A549 (cell line): ENCODE measurements around the gene GTF2IRD1. TPM values are rescaled to one million over a fixed set of nuclear protein-coding genes. Genes with fewer than 3 reads are reported as not detected.

Experiments used
- ATAC-seq, 2 experiments: fragments of 200-7000 bp in 1 of 2; fragments of >200 bp in 1 of 2; cut with Nextera tagmentation in 1 of 2; cut with Tn5 transposase in 1 of 2; 3 replicates each; pipeline versions ENCODE4 v1.8.0 to v1.9.1; 2018 to 2020; ENCODE audit warnings: mild to moderate bottlenecking in 1 of 2, moderate library complexity in 1 of 2
- CTCF ChIA-PET: fragments of 300-600 bp; sonication (Branson Sonifier 250); formaldehyde crosslinking; extraction: SDS; loops from one replicate; lab custom pipeline; 2021; ENCODE audit warnings: antibody characterized with exemption, inconsistent platforms; lab: Yijun Ruan, JAX
- POLR2A ChIA-PET: fragments of 350-600 bp; formaldehyde crosslinking; extraction: SDS; loops from one replicate; lab custom pipeline; 2021; ENCODE audit warnings: antibody characterized with exemption, inconsistent platforms; lab: Yijun Ruan, JAX
- DNase-seq, 2 experiments: peaks; one replicate each; pipeline versions ENCODE4 v3.0.0 to v3.0.0-alpha.2; 2011 to 2016; ENCODE audit warnings: low read depth in 1 of 2, low spot score in 1 of 2
- FAIRE-seq: peaks from 2 replicates; lab custom pipeline; 2011; peaks lifted over from hg19 to GRCh38; lab: Jason Lieb, UNC
- H3K27ac ChIP-seq, 2 experiments: fragments of >200 bp; sonication (Bioruptor Twin); formaldehyde crosslinking; 3 replicates each; pipeline ENCODE4 v1.5.1; 2016 to 2017
- H3K4me1 ChIP-seq: fragments of >200 bp; sonication (Bioruptor Twin); formaldehyde crosslinking; 3 replicates; pipeline ENCODE4 v1.6.1; 2016
- H3K4me2 ChIP-seq: fragments of >200 bp; sonication (Bioruptor Twin); formaldehyde crosslinking; 3 replicates; pipeline ENCODE4 v1.6.1; 2016
- H3K4me3 ChIP-seq: fragments of >200 bp; sonication (Bioruptor Twin); formaldehyde crosslinking; 3 replicates; pipeline ENCODE4 v1.5.1; 2016
- H3K9me3 ChIP-seq: fragments of >200 bp; sonication (Bioruptor Twin); formaldehyde crosslinking; 3 replicates; pipeline ENCODE4 v1.6.1; 2016
- BHLHE40 ChIP-seq: IDR thresholded peaks from 2 replicates; pipeline ENCODE4 v1.6.1; 2012; ENCODE audit warnings: low read depth, low read length, inconsistent platforms
- CBX8 ChIP-seq: fragments of 200-600 bp; sonication (generic); IDR thresholded peaks from 2 replicates; pipeline ENCODE4 v1.6.1; 2016
- CEBPB ChIP-seq, 2 experiments: fragments of >200 bp in 1 of 2; sonication (Bioruptor Twin) in 1 of 2; formaldehyde crosslinking in 1 of 2; IDR thresholded peaks; 2 replicates each; pipeline ENCODE4 v1.6.1; 2012 to 2016
- CHD4 ChIP-seq: fragments of 200-600 bp; sonication (generic); IDR thresholded peaks from 2 replicates; pipeline ENCODE4 v1.6.1; 2016; ENCODE audit warnings: antibody characterized with exemption, mild to moderate bottlenecking, borderline replicate concordance
- EHF ChIP-seq: fragments of 250-450 bp; sonication (Bioruptor Pico); IDR thresholded peaks from 2 replicates; pipeline ENCODE4 v1.5.0; 2020; ENCODE audit warnings: mild to moderate bottlenecking
- ESRRA ChIP-seq: fragments of 150-350 bp; IDR thresholded peaks from 2 replicates; pipeline ENCODE4 v1.6.1; 2014; ENCODE audit warnings: mild to moderate bottlenecking, low read length, borderline replicate concordance
- FOSB ChIP-seq: fragments of 250-450 bp; sonication (Bioruptor Pico); IDR thresholded peaks from 2 replicates; pipeline ENCODE4 v1.5.0; 2020; ENCODE audit warnings: mild to moderate bottlenecking, moderate library complexity
- FOSL2 ChIP-seq, 2 experiments: fragments of 450-650 bp in 1 of 2; fragments of >200 bp in 1 of 2; sonication (Bioruptor Twin) in 1 of 2; formaldehyde crosslinking; IDR thresholded peaks; 2 replicates each; pipeline versions ENCODE4 v1.5.0 to v1.6.1; 2016 to 2020; ENCODE audit warnings: mild to moderate bottlenecking in 1 of 2, moderate library complexity in 1 of 2
- FOXS1 ChIP-seq: fragments of 250-450 bp; sonication (Bioruptor Pico); IDR thresholded peaks from 2 replicates; pipeline ENCODE4 v1.5.0; 2020; ENCODE audit warnings: mild to moderate bottlenecking, moderate library complexity
- GATA3 ChIP-seq: IDR thresholded peaks from 2 replicates; pipeline ENCODE4 v1.6.1; 2012; ENCODE audit warnings: borderline replicate concordance
- HOXB13 ChIP-seq: fragments of 250-450 bp; sonication (Bioruptor Pico); IDR thresholded peaks from 2 replicates; pipeline ENCODE4 v1.5.0; 2020; ENCODE audit warnings: low read depth, mild to moderate bottlenecking, moderate library complexity
- HOXB5 ChIP-seq: fragments of 250-450 bp; sonication (Bioruptor Pico); IDR thresholded peaks from 2 replicates; pipeline ENCODE4 v1.5.0; 2020; ENCODE audit warnings: mild to moderate bottlenecking, moderate library complexity
- KDM1A ChIP-seq: fragments of 200-600 bp; sonication (generic); IDR thresholded peaks from 2 replicates; pipeline ENCODE4 v1.6.1; 2016; ENCODE audit warnings: low read depth, mild to moderate bottlenecking
- MAFK ChIP-seq: fragments of 450-650 bp; IDR thresholded peaks from 2 replicates; pipeline ENCODE4 v1.6.1; 2014; ENCODE audit not compliant: partially characterized antibody
- MYC ChIP-seq: IDR thresholded peaks from 2 replicates; pipeline ENCODE4 v1.6.1; 2012; ENCODE audit warnings: mild to moderate bottlenecking, inconsistent platforms, low read length, improper control_type of control experiment, borderline replicate concordance
- NFE2L2 ChIP-seq: fragments of 150-350 bp; conservative IDR thresholded peaks from 2 replicates; pipeline ENCODE4 v1.6.1; 2014; ENCODE audit warnings: low read length
- PHF8 ChIP-seq: fragments of 200-600 bp; sonication (generic); IDR thresholded peaks from 2 replicates; pipeline ENCODE4 v1.6.1; 2016; ENCODE audit warnings: low read depth, mild to moderate bottlenecking, antibody characterized with exemption, moderate library complexity, borderline replicate concordance
- RFX5 ChIP-seq: fragments of 450-650 bp; IDR thresholded peaks from 2 replicates; pipeline ENCODE4 v1.7.1; 2014; ENCODE audit warnings: antibody characterized with exemption, mild to moderate bottlenecking, moderate library complexity
- SREBF2 ChIP-seq: fragments of 450-650 bp; IDR thresholded peaks from 2 replicates; pipeline ENCODE4 v1.6.1; 2014; ENCODE audit warnings: mild to moderate bottlenecking, moderate library complexity
- ZFP36 ChIP-seq: fragments of 450-650 bp; IDR thresholded peaks from 2 replicates; pipeline ENCODE4 v1.6.1; 2014; ENCODE audit warnings: borderline replicate concordance; ENCODE audit not compliant: partially characterized antibody
- WGBS: methylation state at CpG from one replicate; pipeline ENCODE4 v1.1.6; 2017; ENCODE audit errors: missing lambda C conversion rate; 5-methylcytosine and 5-hydroxymethylcytosine counted together
- polyA plus RNA-seq, 4 experiments: library from polyadenylated mRNA; depleted of rRNA in 3 of 4; stranded (reverse); fragments of >200 nt; fragmentation: RNase III in 1 of 4; extraction: RNeasy Plus Mini Kit Qiagen cat#74134 plus additional on column Dnase treatment in 1 of 4; gene quantifications; 2 replicates in 3 of 4; 3 replicates in 1 of 4; pipeline ENCODE4 v1.2.3, GENCODE V29; 2011 to 2017
- TF ChIP-seq, protein P1 (sequence below): fragments of >200 bp; sonication (Bioruptor Twin); formaldehyde crosslinking; IDR thresholded peaks from 2 replicates; pipeline ENCODE4 v1.6.1; 2016
- TF ChIP-seq, protein P2 (sequence below): fragments of 450-650 bp; IDR thresholded peaks from 2 replicates; pipeline ENCODE4 v1.6.1; 2014; ENCODE audit warnings: antibody characterized with exemption
- TF ChIP-seq, protein P3 (sequence below): fragments of >200 bp; sonication (Bioruptor Twin); formaldehyde crosslinking; IDR thresholded peaks from 3 replicates; pipeline ENCODE4 v1.5.1; 2016
- TF ChIP-seq, protein P4 (sequence below): fragments of 150-350 bp; IDR thresholded peaks from 2 replicates; pipeline ENCODE4 v1.6.1; 2014; ENCODE audit warnings: low read depth, mild to moderate bottlenecking, low read length
- TF ChIP-seq, protein P5 (sequence below): IDR thresholded peaks from 2 replicates; pipeline ENCODE4 v1.6.1; 2012; ENCODE audit warnings: low read depth, borderline replicate concordance

Gene GTF2IRD1
- polyA plus RNA-seq, 2 of the 4 experiments (the other 2 are of a cell fraction), result 19.9 to 20.5 TPM

DNA sequence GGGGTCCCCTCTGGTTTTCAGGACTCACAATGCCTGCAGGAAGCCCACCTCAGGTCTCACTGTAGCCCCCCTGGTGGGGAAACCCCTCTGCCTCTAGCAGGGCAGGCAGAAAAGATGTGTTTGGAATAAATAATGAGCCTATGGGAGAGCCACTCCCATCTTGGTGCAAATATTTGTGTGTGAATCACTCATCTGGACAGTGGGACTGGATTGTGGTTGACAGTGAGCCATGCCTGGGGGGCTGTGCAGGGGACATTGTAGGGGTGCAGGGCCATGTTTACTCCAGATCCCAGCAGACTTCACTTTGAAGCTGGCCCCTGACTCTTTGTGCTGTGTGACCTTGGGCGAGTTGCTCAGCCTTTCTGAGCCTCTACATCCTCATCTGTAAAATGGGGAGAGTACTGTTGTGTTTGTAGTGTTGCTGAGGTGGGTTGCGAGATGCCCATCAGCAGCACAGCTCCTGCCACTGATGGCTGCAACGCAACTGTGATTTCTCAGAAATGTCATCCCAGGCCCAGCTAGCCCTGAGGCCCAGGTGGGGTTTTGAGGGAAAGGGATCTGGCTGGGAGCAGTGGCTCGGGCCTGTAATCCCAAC, 20.7 kb downstream of the GTF2IRD1 start:
- DNase-seq (no peak), ATAC-seq (no peak), FAIRE-seq (no peak)
- Histone ChIP-seq H3K9me3 (no peaks in the 10 kb centered on the region), H3K4me3 (no peak overlapping the region), H3K4me1 (peaks cover 63% of the 10 kb centered on the region), H3K4me2 (peak overlapping the region; percentile 28; the same call in 2 of the 3 replicates), H3K27ac (peak overlapping the region; percentile 93 to 97)
- ChIA-PET POLR2A (no interaction called here), CTCF (interaction anchor here (0.9 to 1.8 kb wide), 3 partner anchors 25 to 70 kb away, joined by 3 to 11 read pairs (median 4); no protein-coding TSS in a partner anchor)
- WGBS, result 81% methylated on average over 3 of the region's 4 CpGs
- TF ChIP-seq MAFK, result no peak
- peak; percentile 64 for TF ChIP-seq ZFP36
- TF ChIP-seq KDM1A, result peak; percentile 70; the same call in 1 of the 2 replicates
- peak; percentile 20; the same call in 1 of the 2 replicates for TF ChIP-seq CHD4

DNA sequence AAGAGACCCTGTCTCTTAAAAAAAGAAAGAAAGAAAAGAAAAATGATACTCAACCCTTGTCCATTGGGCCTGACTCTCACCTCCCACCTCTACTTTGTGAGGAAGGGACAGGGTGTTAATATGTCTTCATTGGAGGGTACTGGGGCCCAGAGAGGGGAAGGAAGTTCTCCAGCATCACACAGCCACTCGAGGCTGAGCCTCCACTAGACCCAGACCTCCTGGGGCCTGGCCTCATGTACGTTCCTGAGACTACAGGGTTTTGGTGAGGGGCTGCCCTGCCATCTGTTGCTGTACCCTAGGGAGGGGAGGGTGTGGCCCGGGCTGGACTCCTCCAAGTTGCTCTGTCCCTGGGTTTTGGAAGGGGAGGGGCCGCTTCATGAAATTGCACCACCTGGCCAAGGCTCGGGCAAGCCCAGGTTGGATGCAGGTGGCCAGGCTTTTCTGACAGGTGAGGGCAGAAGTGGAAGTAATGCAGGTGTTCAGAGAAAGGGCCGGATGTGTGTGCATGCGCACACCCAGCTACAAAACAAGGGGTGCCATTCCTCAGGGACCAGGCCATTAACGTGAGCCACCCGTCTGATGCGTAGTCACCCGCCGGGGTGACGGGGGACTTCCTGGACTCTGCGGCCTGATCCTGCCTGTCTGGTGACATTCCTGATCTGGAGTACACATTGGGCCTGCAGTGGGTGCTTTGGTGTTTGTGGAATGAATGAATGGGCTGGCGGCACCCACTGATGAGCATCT, 21.7 kb downstream of the GTF2IRD1 start:
- Histone ChIP-seq H3K4me1 (peaks cover 74% of the 10 kb centered on the region), H3K4me3 (no peak overlapping the region), H3K9me3 (no peaks in the 10 kb centered on the region)
- WGBS, result 95% methylated on average over 15 of the region's 15 CpGs
- ATAC-seq, result no peak
- FAIRE-seq, result no peak
- DNase-seq, result no peak
- CTCF ChIA-PET, result interaction anchor here (0.9 to 1.0 kb wide), 2 partner anchors 26 to 71 kb away, joined by 3 to 4 read pairs; no protein-coding TSS in a partner anchor
- TF ChIP-seq ESRRA (no peak), SREBF2 (no peak), CHD4 (no peak), BHLHE40 (no peak), CEBPB (IDR thresholded peaks at IDR 0.05) (no peak), MAFK (no peak)
- TF ChIP-seq, protein P1, sequence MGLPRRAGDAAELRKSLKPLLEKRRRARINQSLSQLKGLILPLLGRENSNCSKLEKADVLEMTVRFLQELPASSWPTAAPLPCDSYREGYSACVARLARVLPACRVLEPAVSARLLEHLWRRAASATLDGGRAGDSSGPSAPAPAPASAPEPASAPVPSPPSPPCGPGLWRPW, result no peak
- TF ChIP-seq, all 56 proteins: peak for 0
- POLR2A ChIA-PET, result no interaction called here
- no peak overlapping the region for H3K4me2 ChIP-seq
- H3K27ac ChIP-seq, result peak overlapping the region; percentile 93 to 97

DNA sequence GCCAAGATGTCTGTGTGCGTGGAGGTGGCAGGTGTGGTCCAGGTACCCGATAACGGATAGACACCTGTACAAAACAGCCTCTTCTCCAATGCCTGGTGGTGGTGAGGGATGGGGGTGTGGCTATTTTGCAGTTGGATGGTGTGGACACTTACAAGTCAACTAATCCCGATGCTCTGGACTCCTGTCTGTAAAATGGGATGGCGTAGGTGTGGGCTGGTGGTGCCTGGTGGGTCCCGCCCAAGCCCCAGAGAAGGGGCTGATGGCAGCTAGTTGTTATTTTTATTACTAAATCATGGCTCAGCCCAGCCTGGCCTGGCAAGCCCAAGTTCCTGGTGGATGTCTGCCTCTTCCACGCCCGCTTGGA, 22.3 kb downstream of the GTF2IRD1 start:
- H3K9me3 ChIP-seq, result no peaks in the 10 kb centered on the region
- TF ChIP-seq NFE2L2 (no peak), MYC (no peak), PHF8 (no peak), CBX8 (no peak), ESRRA (no peak), HOXB13 (CRISPR knock-in tag) (no peak), ZFP36 (no peak), FOSL2 (IDR thresholded peaks at IDR 0.05) (no peak), FOSL2 (CRISPR knock-in tag; IDR thresholded peaks at IDR 0.05) (no peak), SREBF2 (no peak), MAFK (no peak), RFX5 (no peak), FOSB (no peak), GATA3 (no peak), EHF (CRISPR knock-in tag) (no peak), HOXB5 (CRISPR knock-in tag) (no peak), FOXS1 (CRISPR knock-in tag) (no peak)
- TF ChIP-seq, protein P2, sequence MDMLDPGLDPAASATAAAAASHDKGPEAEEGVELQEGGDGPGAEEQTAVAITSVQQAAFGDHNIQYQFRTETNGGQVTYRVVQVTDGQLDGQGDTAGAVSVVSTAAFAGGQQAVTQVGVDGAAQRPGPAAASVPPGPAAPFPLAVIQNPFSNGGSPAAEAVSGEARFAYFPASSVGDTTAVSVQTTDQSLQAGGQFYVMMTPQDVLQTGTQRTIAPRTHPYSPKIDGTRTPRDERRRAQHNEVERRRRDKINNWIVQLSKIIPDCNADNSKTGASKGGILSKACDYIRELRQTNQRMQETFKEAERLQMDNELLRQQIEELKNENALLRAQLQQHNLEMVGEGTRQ, result no peak
- TF ChIP-seq, protein P3, sequence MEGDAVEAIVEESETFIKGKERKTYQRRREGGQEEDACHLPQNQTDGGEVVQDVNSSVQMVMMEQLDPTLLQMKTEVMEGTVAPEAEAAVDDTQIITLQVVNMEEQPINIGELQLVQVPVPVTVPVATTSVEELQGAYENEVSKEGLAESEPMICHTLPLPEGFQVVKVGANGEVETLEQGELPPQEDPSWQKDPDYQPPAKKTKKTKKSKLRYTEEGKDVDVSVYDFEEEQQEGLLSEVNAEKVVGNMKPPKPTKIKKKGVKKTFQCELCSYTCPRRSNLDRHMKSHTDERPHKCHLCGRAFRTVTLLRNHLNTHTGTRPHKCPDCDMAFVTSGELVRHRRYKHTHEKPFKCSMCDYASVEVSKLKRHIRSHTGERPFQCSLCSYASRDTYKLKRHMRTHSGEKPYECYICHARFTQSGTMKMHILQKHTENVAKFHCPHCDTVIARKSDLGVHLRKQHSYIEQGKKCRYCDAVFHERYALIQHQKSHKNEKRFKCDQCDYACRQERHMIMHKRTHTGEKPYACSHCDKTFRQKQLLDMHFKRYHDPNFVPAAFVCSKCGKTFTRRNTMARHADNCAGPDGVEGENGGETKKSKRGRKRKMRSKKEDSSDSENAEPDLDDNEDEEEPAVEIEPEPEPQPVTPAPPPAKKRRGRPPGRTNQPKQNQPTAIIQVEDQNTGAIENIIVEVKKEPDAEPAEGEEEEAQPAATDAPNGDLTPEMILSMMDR, result no peak
- TF ChIP-seq, protein P4, sequence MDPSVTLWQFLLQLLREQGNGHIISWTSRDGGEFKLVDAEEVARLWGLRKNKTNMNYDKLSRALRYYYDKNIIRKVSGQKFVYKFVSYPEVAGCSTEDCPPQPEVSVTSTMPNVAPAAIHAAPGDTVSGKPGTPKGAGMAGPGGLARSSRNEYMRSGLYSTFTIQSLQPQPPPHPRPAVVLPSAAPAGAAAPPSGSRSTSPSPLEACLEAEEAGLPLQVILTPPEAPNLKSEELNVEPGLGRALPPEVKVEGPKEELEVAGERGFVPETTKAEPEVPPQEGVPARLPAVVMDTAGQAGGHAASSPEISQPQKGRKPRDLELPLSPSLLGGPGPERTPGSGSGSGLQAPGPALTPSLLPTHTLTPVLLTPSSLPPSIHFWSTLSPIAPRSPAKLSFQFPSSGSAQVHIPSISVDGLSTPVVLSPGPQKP, result no peak
- TF ChIP-seq, protein P5, sequence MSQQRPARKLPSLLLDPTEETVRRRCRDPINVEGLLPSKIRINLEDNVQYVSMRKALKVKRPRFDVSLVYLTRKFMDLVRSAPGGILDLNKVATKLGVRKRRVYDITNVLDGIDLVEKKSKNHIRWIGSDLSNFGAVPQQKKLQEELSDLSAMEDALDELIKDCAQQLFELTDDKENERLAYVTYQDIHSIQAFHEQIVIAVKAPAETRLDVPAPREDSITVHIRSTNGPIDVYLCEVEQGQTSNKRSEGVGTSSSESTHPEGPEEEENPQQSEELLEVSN, result no peak
- peaks cover 79% of the 10 kb centered on the region for H3K4me1 ChIP-seq
- FAIRE-seq, result no peak
- ChIA-PET CTCF (interaction anchor here (0.7 kb wide), 1 partner anchor 74 kb away, joined by 3 read pairs; no protein-coding TSS in a partner anchor), POLR2A (no interaction called here)
- ATAC-seq, result no peak
- peak overlapping the region; percentile 81; the same call in 2 of the 3 replicates for H3K4me2 ChIP-seq
- H3K27ac ChIP-seq, result peak overlapping the region; percentile 93 to 97
- no peak overlapping the region for H3K4me3 ChIP-seq
- WGBS, result 85% methylated on average over 8 of the region's 8 CpGs
- DNase-seq, result no peak
